ENCODE data around the gene SMIM24.

SMIM24 gene

GRCh38 chr19:3476830-3477229 is 3.5 kb downstream of the SMIM24 start:
- in situ Hi-C loops (cut with HindIII; ENCODE audit: low sequenced_read_pairs), result no loop called here

GRCh38 chr19:3475449-3475848 is 4.9 kb downstream of the SMIM24 start:
- in situ Hi-C loops (cut with HindIII; ENCODE audit: low sequenced_read_pairs), result no loop called here

GRCh38 chr19:3474614-3475013 is 5.7 kb downstream of the SMIM24 start:
- in situ Hi-C loops (cut with HindIII; ENCODE audit: low sequenced_read_pairs), result no loop called here

- in situ Hi-C loops (cut with HindIII; ENCODE audit: low sequenced_read_pairs), result no loop called here
These were observed 6.3 kb downstream of the SMIM24 start for GRCh38 chr19:3474010-3474409.

GRCh38 chr19:3471954-3472655 is 8.2 kb downstream of the SMIM24 start:
- in situ Hi-C loops (cut with HindIII; ENCODE audit: low sequenced_read_pairs), result no loop called here

GRCh38 chr19:3470500-3471128 is 9.7 kb downstream of the SMIM24 start:
- in situ Hi-C loops (cut with HindIII; ENCODE audit: low sequenced_read_pairs), result no loop called here

GRCh38 chr19:3469638-3470499 is 10.5 kb downstream of the SMIM24 start:
- in situ Hi-C loops (cut with HindIII; ENCODE audit: low sequenced_read_pairs), result no loop called here

- in situ Hi-C loops (cut with HindIII; ENCODE audit: low sequenced_read_pairs), result no loop called here
These were observed 12.1 kb downstream of the SMIM24 start for GRCh38 chr19:3468211-3468610.

GRCh38 chr19:3467437-3468198 is 12.7 kb downstream of the SMIM24 start:
- in situ Hi-C loops (cut with HindIII; ENCODE audit: low sequenced_read_pairs), result no loop called here

GRCh38 chr19:3466635-3467034 is 13.7 kb downstream of the SMIM24 start:
- in situ Hi-C loops (cut with HindIII; ENCODE audit: low sequenced_read_pairs), result no loop called here

- in situ Hi-C loops (cut with HindIII; ENCODE audit: low sequenced_read_pairs), result no loop called here
These were observed 14.8 kb downstream of the SMIM24 start for GRCh38 chr19:3465552-3465951.

GRCh38 chr19:3464587-3465235 is 15.6 kb downstream of the SMIM24 start:
- in situ Hi-C loops (cut with HindIII; ENCODE audit: low sequenced_read_pairs), result no loop called here

- in situ Hi-C loops (cut with HindIII; ENCODE audit: low sequenced_read_pairs), result no loop called here
These were observed 16.4 kb downstream of the SMIM24 start for GRCh38 chr19:3463714-3464586.

GRCh38 chr19:3462991-3463713 is 17.2 kb downstream of the SMIM24 start:
- in situ Hi-C loops (cut with HindIII; ENCODE audit: low sequenced_read_pairs), result no loop called here

- in situ Hi-C loops (cut with HindIII; ENCODE audit: low sequenced_read_pairs), result no loop called here
These were observed 20.3 kb downstream of the SMIM24 start for GRCh38 chr19:3459965-3460582.

GRCh38 chr19:3459089-3459881 is 21.0 kb downstream of the SMIM24 start:
- in situ Hi-C loops (cut with HindIII; ENCODE audit: low sequenced_read_pairs), result no loop called here

GRCh38 chr19:3458229-3459088 is 21.9 kb downstream of the SMIM24 start:
- in situ Hi-C loops (cut with HindIII; ENCODE audit: low sequenced_read_pairs), result no loop called here
